Forelimb muscle (tissue), 1 donor: ENCODE measurements around the gene ATP6V0D1. TPM values are rescaled to one million over a fixed set of nuclear protein-coding genes. Genes with fewer than 3 reads are reported as not detected.
"Not testable (repeated sequence)": the region's sequence is repeated elsewhere in the genome, so short reads cannot be mapped to it uniquely, and the experiment has no call there.

Experiments used
- DNase-seq: peaks from one replicate; pipeline ENCODE4 v3.0.0-alpha.2; 2013; ENCODE audit warnings: low read depth
- polyA plus RNA-seq: library from polyadenylated mRNA; unstranded; fragments of 120-200 nt; gene quantifications from one replicate; pipeline ENCODE4 v1.2.1, GENCODE V29; 2013; ENCODE audit not compliant: insufficient read length

The ATP6V0D1 gene
- polyA plus RNA-seq, 1 donor: 61.4 TPM

DNA sequence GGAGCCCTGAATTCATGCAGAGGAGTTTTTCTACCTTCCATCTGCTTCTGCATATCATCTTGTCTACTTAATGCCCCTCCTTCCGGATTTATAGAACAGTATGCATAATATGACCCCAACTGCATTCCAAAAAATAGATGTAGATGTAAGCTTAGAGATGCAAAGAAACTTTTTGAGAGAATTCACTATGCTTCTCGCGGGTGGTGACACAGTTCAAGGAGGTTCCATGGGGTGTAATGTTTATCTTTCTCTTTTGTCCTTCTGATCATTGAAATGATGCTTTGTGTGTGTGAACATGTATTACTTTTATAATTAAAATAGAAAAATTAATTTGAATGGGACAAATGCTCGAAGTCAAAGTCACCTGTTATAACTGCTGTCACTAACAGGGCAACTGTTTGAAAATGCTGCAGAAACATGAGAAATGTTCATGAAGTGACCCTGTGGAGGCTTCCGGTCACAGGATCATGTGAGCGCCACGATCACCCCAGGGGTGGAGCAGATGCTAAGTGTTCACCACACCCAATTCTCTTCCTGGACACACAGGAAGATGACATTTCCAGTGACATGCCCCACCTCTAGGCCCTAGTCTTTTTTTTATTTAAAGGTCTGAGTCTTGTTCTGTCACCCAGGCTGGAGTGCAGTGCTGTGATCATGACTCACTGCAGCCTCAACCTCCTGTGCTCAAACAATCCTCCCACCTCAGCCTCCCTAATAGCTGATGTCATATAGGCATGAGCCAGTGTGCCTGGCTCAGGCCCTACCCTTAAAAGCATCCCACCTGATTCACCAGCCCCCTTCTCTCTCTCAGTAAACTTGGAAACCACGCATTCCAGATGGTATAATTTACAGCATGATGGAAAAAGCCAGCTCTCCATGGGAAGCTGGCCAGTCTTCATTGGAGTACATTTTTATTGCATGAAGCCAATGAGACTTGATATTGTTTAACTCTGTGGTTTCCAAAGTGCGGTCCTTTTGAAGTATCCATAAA, 23.4 kb upstream of the ATP6V0D1 start:
- DNase-seq: no peak

DNA sequence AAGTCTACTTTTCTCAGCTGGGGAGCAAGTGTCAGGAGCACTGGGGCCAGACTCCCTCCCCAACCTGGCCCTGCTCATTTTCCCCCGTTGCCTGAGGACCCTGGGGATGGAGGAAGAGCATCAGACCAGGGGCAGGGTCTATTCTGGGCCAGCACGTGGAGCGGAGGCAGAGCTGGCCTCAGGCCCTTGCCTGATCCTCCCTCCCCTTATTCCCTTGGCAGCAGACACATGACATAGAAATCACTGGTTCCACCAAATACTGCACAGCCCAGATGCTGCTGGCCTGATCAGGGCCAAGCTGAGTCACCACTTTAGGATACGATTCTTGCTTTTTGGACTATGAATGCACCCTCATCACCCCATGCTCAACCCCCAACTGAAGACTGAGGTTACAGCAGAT, 18.1 kb upstream of the ATP6V0D1 start:
- no peak for DNase-seq

DNA sequence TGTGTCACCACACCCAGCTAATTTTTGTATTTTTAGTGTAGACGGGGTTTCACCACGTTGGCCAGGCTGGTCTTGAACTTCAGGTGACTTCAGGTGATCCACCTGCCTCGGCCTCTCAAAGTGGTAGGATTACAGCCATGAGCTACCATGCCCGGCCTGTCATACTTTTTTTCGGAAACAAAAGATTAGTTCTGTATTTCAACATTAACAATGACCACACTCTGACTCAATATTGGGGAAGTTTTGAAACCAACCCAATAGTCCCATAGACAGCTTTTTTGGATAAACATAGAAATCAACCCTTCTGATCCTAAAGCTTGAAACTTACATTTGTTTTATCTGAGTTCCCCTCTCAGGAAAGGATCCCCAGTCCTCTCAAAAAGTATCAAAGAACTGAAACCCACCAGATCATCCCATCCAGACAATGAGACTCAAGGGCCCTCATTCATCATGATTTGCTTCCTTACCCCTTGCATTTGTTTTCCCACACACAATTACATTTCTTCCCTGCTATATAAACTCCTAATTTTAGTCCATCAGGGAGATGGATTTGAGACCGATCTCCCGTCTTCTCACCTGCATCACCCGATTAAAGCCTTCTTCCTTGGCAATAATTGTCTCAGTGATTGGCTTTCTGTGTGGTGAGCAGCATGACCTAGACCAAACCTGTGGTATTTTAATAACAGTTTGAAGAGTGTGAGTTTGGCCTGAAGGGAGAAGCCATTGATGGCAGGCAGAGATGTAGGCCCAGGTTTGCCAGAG, 9.6 kb upstream of the ATP6V0D1 start:
- DNase-seq: no peak

DNA sequence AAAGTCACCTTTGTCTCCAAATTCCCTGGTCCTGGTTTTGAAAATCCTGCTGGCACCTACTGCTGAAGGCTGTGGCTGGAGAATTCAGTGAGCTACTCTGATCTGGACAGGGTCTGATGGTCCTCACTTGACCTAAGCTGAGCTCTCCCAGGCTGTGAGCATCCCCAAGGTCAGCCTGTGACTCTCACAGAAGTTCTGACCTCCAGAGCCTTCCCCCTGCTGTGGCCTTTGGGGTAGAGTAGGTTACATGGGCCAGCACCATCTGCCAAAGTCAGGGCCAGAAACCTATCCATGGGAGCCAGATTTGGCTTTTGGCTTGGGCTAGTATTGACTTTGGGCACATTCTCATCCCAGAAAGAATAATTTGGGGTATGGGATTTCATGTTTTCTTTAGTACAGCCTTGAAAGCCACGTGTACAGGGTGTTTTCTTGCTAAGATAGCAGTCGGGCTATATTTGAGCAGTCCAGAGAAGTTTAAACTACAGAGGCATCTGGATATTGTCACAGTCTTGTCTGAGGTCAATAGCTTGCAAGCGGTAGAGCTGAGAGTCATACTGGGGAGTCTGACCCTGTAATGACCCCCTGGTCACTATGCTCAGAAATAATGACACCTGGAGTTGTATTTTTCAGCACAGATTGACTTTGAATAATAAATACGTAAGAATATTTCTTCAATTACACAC, 8.6 kb upstream of the ATP6V0D1 start:
- DNase-seq: no peak

DNA sequence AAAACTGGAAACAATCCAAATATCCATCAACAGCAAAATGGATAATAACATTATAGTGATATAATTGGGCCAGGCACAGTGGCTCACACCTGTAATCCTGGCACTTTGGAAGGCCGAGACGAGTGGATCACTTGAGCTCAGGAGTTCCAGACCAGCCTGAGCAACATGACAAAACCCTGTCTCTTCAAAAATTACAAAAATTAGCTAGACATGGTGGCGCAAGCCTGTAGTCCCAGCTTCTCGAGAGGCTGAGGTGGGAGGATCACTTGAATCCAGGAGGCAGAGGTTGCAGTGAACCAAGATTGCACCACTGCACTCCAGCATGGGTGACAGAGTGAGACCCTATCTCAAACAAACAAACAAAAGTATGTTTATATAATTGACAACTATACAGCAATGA, 6.6 kb upstream of the ATP6V0D1 start:
- not testable (repeated sequence) for DNase-seq

DNA sequence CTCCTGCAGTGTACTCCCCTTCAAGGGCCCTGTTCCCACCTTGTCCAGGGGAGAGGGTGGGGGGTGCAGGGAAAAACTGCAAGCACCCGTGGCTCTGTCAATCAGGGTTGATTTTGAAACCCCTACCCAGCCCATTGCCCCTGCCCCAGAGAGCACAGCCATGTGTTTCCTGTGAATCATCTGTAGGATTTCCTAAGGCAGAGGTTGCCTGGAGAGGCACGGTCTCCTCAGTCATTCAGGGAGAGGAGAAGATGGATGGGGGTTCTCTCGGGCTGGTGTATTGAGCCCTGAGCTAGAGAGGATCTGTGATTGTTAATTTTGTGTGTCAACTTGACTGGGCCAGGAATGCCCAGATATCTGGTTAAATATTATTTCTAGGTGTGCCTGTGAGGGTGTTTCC, 5.8 kb upstream of the ATP6V0D1 start:
- no peak for DNase-seq

DNA sequence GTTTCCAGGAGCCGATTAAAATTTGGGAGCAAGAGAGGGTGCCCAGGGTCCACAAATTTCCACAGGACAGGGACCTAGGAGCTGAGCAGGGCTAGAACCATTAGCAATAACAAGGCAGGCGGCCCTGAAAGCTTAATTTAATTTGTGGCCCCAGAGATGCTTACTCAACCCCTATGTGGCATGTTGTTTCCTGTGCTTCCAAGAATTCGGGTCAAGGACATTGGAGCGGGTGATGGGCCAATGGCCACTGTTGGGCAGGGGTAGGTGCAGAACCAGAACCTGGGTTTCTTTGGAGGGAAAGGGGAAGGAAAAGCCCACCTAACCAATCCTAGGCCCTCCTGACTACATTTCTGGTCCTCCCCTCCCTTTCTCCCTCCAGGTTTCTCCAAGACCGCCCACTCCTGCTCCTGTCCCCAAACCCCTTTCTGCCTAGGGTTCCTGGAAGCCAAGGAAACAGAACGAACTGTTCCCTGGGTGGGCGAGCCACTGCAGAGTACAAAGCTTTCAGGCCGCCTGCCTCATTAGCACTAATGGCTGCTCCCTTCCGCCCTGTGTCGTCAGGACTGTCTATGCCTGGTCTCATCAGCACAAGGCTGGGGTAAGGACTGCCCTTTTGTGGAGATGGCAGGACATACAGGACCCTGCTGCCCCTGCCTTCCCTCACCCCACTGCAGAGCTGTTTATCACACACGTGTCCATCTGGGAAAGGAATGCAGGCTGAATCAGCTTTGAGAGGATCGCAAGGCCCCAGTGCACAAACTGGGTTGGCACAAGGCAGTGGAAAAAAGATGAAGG, 3.0 kb upstream of the ATP6V0D1 start:
- no peak for DNase-seq

DNA sequence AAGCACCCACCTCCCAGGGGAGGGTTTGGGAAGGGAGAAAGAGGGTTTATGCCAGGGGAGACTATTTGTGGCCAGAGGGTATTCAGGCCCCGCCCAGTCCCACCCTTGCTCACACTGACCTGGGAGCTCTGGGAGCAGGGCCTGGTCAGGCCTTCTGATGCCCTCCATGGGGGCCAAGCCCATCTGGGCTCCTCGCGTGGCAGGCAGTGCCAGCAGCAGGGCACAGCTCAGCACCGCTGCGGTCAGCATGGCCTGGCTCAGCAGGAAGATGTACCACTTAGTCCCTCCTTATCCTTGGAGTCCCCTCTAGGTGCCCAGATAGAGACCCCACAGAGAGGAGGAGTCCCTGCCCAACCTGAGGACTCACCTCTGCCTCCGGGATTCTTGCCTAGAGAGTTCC, 2.2 kb upstream of the ATP6V0D1 start, which contains the start of gene AGRP:
Gene AGRP (minus strand): TSS at position 398 of the 400 bp plus-strand sequence. CDS start 149 bp downstream, at position 249.
- DNase-seq: no peak

DNA sequence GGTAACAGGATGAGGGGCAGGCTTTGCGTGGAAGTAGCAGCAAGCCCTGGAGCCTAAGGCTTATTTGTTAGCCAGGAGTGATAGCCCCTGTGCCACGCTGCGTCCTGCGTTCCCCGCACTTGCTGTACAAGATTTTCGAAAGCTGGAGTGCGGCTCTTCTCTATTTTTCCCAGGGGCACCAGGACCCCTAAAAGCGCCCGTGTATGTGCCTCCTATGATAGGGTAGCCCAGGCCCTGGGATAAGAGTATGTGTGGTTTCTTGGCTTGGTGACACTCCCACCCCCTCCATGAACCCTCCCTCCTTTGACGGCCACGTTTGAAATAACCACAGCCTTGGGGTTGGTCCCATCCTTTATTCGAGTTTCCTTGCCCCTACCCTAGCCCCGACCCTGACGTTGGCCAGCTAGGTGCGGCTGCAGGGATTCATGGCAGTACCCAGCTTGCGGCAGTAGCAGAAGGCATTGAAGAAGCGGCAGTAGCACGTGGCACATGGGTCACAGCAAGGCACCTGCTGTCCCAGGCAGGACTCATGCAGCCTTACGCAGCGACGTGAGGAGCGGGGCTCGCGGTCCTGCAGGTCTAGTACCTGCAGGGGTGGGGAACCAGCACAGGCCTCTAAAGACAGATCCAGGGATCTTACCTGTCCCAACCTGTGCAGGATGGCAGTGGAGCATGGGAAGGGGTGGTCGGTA, 1.4 kb upstream of the ATP6V0D1 start:
- DNase-seq: no peak

DNA sequence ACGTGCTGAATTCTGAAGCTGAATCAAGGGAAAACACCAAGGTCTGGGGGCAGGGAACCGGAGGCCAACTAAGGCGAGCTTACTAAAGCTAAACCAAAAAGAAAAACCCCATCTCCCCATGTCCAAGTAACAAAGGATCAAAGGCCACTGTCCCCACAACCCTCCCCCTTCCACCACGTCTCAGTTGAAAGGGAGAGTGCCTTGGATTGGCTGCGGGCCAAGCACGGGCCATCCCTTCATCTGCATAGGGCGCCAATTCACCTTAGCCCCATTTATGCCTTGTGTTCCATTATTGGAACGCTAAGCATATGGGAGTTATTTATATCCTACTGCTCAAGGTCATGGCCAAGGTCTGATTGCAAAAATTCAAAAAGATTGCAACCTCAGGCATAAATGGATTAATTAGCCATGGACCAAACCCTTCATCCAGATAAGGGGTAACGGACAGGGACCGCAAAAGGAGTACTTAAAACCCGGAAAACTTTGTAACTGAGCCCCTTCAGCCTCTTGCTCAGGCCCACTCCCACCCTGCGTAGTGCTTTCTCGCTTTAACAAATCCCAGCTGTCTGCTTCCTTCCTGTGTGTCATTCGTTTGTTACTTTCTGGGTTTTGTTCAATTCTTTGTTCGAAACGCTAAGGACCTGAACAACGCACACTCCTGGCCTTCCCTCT, 740 bp upstream of the ATP6V0D1 start:
- DNase-seq: no peak

DNA sequence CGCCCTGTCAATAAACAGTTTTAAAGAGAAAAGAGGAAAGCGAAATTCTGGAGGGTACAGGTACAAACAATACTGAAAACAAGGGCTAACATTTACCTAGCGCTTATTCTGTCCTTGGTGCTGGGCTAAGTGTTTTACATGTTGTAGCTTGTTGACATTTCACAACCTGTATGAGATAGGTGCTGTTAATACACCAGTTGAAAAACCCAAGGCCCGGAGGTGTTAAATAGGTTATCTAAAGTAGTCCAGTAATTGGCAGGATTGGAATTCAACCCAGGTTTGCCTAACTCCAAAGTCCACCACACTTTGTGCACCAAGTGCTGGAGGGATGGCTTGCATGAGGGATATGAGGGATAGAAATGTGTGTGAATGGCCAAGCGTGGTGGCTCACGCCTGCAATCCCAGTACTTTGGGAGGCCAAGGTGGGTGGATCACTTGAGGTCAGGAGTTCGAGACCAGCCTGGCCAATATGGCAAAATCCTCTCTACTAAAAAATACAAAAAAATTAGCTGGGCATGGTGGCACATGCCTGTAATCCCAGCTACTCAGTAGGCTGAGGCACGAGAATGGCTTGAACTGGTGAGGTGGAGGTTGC, 2.9 kb downstream of the ATP6V0D1 start:
- DNase-seq: no peak

DNA sequence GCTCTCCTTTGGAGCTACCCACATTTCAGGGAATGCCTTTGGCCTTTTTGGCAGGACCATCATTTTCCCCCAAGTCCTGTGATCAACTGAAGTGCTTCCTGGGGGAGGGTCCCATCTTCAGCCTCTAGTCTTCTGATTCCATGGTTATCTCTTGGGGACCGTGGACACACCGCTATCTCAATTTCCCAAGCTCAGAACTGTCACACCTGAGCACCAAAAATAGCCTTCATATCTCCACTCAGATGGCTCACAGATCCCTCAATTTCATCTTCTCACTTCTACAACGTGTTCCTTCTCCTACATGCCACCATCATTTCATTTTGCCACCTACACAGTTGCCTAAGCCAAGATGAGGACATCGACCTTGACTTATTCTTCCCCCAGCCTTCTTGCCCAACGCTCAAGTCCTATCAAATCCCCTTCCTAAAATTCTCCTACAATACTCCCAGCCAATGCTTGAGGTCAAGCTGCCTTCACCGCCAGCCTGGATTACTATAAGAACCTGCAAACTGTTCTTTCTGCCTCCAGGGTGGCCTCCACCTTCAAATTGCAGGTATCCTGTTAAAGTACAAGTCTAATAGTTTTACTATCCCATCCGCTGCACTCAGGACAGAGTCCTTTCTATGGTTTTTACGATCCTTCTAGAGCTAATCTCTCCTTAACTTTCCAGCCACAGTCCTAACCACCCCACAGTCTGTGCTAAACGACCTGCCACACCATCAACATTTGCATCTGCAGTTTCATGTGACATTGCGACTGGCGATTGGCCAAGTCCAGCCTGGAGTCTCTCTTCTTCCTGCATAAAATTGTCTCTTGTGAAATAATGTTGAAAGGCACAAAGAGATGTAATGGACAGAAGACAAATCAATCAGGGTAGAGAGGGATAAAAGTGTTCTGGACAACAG, 6.2 kb downstream of the ATP6V0D1 start:
- no peak for DNase-seq

DNA sequence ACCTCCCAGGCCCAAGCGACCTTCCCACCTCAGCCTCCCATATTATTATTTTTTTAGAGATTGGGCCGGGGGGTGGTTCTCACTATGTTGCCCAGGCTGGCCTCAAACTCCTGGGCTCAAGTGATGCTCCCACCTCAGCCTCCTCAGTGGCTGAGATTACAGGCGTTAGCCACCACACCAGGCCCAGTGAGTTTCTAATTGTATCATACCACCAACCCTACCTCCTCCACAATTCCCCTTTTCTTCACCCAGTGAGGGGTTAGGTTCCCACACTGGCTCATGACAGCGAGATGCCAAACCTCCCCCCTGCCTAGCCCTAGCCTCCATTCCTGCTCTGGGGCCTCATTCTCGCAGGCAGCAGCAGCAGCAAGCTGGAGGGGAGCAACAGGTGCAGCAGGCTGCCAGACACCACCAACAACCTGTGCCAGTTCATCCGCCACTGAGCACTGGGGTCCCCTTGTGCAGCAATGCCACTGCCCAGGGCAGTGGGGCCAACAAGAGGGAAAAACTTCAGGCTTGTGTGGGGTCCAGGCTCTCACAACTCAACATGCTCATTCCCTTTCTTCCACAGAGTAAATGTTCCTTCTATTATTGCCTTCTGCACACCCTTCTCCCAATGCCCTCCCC, 9.1 kb downstream of the ATP6V0D1 start:
- no peak for DNase-seq

DNA sequence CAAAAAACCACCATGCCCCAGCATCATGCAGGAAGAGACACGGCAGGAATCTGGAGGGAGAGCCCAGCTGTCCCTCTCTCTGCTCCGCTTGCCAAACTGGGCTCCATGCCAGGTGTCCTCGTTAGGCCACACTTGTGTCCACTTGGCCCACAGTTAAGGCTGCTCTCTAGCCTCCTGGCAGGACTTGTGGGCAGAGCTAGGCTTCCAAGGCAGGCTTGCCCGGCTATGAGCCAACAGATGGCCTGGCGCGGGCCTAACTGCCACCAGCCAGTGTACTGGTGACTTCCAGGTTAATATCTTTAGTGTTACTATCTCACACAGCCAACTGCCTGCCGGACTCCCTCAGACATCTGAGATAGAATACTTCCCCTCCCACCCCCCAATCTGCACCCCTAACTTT, 10.6 kb downstream of the ATP6V0D1 start:
- DNase-seq: no peak

DNA sequence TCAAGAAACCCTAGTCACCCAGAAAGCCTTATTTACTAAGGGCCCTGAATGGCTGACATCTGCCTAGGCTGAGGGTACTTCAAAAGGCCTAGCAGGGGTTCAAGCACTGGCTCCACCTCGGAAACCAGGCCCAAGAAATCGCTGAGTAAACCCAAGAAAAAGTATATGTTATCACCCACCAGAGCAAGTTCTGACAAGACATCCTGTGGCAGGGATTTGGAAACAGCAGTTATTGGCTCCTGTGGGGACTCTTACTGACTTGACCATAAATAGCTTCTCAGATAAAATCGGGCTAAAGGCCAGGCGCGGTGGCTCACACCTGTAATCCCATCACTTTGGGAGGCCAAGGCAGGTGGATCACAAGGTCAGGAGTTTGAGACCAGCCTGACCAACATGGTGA, 12.2 kb downstream of the ATP6V0D1 start:
- DNase-seq: no peak

DNA sequence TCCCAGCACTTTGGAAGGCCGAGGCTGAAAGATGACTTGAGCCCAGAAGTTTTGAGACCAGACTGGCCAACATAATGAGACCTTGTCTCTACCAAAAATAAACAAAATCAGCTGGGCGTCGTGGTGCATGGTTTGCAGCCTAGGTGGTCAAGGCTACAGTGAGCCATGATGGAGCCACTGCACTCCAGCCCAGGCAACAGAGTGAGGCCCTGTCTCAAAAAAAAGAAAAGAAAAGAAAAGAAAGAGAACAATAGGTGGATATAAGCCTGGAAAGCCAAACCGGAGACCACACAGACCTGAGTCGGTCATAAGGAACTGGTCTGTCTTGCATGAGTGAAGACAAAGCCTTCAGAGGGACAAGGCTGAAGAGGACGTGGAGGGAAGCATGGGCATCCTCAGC, 14.4 kb downstream of the ATP6V0D1 start:
- no peak for DNase-seq

DNA sequence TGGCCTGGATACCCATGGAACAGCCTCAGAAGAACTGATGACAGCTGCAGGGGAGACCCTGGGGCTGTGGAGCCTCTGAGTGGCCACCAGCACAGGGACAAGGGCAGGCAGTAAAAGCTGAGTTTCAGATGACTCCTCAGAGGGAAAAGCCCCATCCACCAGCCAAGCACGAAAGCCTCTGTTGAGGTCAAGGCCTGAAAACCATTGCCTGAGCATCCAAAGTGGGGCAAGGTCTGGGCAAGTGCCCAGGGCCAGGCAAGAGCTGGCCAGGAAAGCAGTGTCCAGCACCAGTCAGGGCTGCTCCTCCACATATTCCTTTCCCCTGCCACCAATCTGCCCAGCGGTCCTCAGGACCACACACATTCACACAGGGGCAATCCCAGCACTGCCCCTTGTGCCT, 16.4 kb downstream of the ATP6V0D1 start:
- no peak for DNase-seq

DNA sequence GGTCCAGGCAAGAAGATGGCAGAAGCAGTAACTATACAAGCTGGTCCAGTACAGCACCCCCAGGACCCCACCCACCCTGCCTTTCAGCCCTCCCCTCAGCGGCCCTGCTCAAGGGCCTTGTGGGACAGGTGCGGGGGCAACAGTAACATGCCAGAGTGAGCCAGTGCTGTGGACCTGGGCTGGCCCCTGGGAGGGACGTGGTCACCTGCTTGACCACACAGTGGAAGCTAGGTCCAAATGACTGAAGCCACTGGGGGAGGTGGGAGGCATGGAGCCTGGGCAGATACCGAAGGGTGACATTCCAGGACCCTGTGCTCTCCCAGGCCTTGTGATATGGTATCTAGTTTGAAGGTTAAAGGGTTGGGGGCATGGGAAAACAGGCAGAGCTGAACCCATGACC, 17.3 kb downstream of the ATP6V0D1 start:
- no peak for DNase-seq
